ENCODE data around the gene BMX. TPM values are rescaled to one million over a fixed set of nuclear protein-coding genes. Genes with fewer than 3 reads are reported as not detected.

Gene BMX
- total and polyA plus RNA-seq, 9 of the 15 experiments (the other 6 are each of a cell fraction or from before 2014, with no cell fraction given), result 0.45 to 4.2 (median 1.8) TPM

DNA sequence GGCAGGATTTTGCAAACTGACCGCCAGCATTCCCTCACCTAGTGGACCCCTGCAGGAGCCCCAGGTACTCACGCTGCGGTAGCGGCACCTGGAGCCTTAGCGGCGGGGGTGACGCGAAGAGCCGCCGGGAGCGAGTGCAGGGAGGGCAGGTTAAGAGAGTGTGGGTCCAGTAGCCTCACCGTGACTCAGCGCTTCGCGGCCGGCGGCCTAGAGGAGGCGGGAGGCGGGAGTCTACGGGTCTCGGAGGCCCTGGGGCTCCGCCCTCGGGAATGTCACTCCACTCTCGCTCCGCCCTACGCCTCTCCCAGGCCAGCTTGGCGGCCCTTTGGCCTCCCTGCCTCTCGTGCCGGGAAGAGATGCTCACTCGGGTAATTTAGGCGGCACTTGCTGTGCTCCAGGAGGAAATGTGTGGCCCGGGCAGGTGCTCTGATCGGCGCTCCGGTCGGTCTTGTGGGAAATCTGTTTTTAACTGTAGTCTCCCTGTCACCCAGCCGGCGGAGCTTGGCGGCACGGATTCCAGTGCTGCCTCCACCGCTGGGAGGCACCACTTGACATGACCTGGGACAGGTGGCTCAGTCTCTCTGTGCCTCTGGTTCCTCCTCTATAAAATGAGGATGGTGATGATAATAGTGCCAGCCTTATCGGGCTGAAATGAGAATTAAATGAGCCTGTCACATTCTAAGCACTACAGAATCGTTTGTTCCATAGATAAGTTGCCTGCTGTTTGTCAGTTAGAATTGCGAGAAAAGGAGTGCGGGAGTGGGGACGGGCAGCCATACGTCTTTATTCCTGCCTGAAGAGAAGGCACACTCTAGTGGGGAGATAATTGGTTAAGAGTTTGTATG, 7.3 kb upstream of the BMX start, which contains the start of gene PIR (continued):
- TF ChIP-seq MYC (IDR thresholded peaks at IDR 0.05; ENCODE audit: low read depth, low read length) (peak; percentile 45; the same call in 1 of the 2 replicates), MYC (CRISPR knock-in tag; IDR thresholded peaks at IDR 0.05; ENCODE audit: borderline replicate concordance, low read depth) (no peak), NR4A1 (CRISPR knock-in tag; IDR thresholded peaks at IDR 0.05) (no peak), NR4A1 (tag; IDR thresholded peaks at IDR 0.05) (0 out of 2 replicates have a peak, but pooled peaks have one; percentile 66), GABPB1 (CRISPR knock-in tag; IDR thresholded peaks at IDR 0.05) (peak; percentile 33; the same call in 1 of the 2 replicates), TEAD4 (IDR thresholded peaks at IDR 0.05; ENCODE audit: low read length) (no peak), TEAD4 (CRISPR knock-in tag; IDR thresholded peaks at IDR 0.05; ENCODE audit: borderline replicate concordance) (no peak), BACH1 (tag; IDR thresholded peaks at IDR 0.05) (peak; percentile 92), ZNF311 (CRISPR knock-in tag; IDR thresholded peaks at IDR 0.05) (no peak), DMBX1 (CRISPR knock-in tag; IDR thresholded peaks at IDR 0.05; ENCODE audit: borderline replicate concordance) (peak; percentile 49; the same call in 1 of the 2 replicates), SETDB1 (IDR thresholded peaks at IDR 0.05; ENCODE audit: low read length) (no peak), TRIM28 (IDR thresholded peaks at IDR 0.05) (no peak; the same call in 1 of the 2 replicates), ZNF75A (CRISPR knock-in tag; IDR thresholded peaks at IDR 0.05) (no peak), RB1 (IDR thresholded peaks at IDR 0.05; ENCODE audit: low read depth) (peak; percentile 62; the same call in 1 of the 2 replicates), TAL1 (IDR thresholded peaks at IDR 0.05) (no peak), KDM2B (CRISPR knock-in tag; IDR thresholded peaks at IDR 0.05) (no peak), ZNF785 (CRISPR knock-in tag; IDR thresholded peaks at IDR 0.05) (no peak), NFATC3 (IDR thresholded peaks at IDR 0.05) (no peak), ZNF444 (CRISPR knock-in tag; IDR thresholded peaks at IDR 0.05) (no peak), IRF2 (CRISPR knock-in tag; IDR thresholded peaks at IDR 0.05) (no peak)
- TF ChIP-seq, protein P1, sequence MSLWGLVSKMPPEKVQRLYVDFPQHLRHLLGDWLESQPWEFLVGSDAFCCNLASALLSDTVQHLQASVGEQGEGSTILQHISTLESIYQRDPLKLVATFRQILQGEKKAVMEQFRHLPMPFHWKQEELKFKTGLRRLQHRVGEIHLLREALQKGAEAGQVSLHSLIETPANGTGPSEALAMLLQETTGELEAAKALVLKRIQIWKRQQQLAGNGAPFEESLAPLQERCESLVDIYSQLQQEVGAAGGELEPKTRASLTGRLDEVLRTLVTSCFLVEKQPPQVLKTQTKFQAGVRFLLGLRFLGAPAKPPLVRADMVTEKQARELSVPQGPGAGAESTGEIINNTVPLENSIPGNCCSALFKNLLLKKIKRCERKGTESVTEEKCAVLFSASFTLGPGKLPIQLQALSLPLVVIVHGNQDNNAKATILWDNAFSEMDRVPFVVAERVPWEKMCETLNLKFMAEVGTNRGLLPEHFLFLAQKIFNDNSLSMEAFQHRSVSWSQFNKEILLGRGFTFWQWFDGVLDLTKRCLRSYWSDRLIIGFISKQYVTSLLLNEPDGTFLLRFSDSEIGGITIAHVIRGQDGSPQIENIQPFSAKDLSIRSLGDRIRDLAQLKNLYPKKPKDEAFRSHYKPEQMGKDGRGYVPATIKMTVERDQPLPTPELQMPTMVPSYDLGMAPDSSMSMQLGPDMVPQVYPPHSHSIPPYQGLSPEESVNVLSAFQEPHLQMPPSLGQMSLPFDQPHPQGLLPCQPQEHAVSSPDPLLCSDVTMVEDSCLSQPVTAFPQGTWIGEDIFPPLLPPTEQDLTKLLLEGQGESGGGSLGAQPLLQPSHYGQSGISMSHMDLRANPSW (CRISPR knock-in tag; IDR thresholded peaks at IDR 0.05), result 0 out of 2 replicates have a peak, but pooled peaks have one; percentile 36
- TF ChIP-seq, protein P2, sequence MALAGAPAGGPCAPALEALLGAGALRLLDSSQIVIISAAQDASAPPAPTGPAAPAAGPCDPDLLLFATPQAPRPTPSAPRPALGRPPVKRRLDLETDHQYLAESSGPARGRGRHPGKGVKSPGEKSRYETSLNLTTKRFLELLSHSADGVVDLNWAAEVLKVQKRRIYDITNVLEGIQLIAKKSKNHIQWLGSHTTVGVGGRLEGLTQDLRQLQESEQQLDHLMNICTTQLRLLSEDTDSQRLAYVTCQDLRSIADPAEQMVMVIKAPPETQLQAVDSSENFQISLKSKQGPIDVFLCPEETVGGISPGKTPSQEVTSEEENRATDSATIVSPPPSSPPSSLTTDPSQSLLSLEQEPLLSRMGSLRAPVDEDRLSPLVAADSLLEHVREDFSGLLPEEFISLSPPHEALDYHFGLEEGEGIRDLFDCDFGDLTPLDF (CRISPR knock-in tag; IDR thresholded peaks at IDR 0.05), result 0 out of 2 replicates have a peak, but pooled peaks have one; percentile 24
- TF ChIP-seq, protein P3, sequence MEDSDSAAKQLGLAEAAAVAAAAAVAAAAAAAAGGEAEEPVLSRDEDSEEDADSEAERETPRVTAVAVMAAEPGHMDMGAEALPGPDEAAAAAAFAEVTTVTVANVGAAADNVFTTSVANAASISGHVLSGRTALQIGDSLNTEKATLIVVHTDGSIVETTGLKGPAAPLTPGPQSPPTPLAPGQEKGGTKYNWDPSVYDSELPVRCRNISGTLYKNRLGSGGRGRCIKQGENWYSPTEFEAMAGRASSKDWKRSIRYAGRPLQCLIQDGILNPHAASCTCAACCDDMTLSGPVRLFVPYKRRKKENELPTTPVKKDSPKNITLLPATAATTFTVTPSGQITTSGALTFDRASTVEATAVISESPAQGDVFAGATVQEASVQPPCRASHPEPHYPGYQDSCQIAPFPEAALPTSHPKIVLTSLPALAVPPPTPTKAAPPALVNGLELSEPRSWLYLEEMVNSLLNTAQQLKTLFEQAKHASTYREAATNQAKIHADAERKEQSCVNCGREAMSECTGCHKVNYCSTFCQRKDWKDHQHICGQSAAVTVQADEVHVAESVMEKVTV (CRISPR knock-in tag; IDR thresholded peaks at IDR 0.05), result no peak
